Ovary (tissue), 3 donors: ENCODE results near the gene REL.

Experiments used
- EP300 ChIP-seq: sonication (generic); formaldehyde crosslinking; IDR thresholded peaks from one replicate; pipeline ENCODE4 v1.6.1; 2017; ENCODE audit warnings: antibody characterized with exemption
- POLR2A ChIP-seq: fragments of 450-650 bp; IDR thresholded peaks from one replicate; pipeline ENCODE4 v1.6.1; 2017; ENCODE audit warnings: antibody characterized with exemption, mild to moderate bottlenecking, moderate library complexity
- TF ChIP-seq, protein P1 (sequence below), 3 donors: fragments of 450-650 bp in 2 of 3; fragments of 200-600 bp in 1 of 3; IDR thresholded peaks; one replicate each; pipeline versions ENCODE4 v1.5.1 to v1.8.0; 2016 to 2022; ENCODE audit warnings: antibody characterized with exemption in 3 of 3, mild to moderate bottlenecking in 1 of 3
- donor health status: DM: no; HTN: no; CAD: no.

DNA sequence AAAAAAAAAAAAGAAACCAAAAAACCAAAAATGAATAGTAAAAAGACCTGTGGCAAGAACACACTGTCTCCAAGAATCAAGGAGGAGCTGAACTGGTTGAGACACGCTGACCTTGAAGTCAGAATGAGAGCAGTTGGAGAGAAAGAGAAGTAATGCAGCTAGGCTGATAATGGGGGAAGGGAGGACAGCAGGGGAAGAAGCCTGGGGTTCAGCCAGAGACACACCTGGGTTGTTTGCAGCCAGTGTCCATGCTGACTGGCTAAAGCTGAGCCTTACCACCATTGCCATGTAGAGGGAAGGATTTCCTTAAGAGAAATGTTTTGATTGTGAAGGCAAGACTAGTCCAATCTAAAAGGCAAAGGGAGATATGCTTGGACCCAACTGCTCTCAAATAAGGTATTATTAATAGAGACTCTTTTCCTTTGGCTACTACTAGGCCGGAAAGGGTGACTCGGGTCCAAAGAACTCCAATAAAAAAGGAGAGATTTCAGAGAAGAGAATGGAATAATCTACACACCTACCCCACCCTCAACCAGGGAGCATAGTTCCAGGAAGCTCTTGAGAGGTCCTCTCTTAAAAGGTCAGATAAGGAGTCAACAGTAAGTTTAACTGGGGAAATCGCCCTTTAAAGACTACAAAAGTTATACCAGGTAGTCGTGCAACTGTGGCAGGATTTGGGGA lies 25.2 kb upstream of the REL start:
- TF ChIP-seq POLR2A (no peak), EP300 (no peak)
- TF ChIP-seq, protein P1, sequence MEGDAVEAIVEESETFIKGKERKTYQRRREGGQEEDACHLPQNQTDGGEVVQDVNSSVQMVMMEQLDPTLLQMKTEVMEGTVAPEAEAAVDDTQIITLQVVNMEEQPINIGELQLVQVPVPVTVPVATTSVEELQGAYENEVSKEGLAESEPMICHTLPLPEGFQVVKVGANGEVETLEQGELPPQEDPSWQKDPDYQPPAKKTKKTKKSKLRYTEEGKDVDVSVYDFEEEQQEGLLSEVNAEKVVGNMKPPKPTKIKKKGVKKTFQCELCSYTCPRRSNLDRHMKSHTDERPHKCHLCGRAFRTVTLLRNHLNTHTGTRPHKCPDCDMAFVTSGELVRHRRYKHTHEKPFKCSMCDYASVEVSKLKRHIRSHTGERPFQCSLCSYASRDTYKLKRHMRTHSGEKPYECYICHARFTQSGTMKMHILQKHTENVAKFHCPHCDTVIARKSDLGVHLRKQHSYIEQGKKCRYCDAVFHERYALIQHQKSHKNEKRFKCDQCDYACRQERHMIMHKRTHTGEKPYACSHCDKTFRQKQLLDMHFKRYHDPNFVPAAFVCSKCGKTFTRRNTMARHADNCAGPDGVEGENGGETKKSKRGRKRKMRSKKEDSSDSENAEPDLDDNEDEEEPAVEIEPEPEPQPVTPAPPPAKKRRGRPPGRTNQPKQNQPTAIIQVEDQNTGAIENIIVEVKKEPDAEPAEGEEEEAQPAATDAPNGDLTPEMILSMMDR (IDR thresholded peaks at IDR 0.05) = no peak
